Stimulated activated CD8-positive, alpha-beta memory T cell treated with anti-CD3 and anti-CD28 coated beads, Interleukin-7, amount 100 ng/mL, for 48 hours (primary cell): ENCODE data around the gene NTN1.
"Not testable (repeated sequence)": the region's sequence is repeated elsewhere in the genome, so short reads cannot be mapped to it uniquely, and the experiment has no call there.

ENCODE experiments used
- DNase-seq, 2 donors: peaks; one replicate each; pipeline ENCODE4 v3.0.0-alpha.2; 2020; ENCODE audit warnings: low read depth in 1 of 2; ENCODE audit errors: extremely low read depth in 1 of 2

The NTN1 gene

DNA sequence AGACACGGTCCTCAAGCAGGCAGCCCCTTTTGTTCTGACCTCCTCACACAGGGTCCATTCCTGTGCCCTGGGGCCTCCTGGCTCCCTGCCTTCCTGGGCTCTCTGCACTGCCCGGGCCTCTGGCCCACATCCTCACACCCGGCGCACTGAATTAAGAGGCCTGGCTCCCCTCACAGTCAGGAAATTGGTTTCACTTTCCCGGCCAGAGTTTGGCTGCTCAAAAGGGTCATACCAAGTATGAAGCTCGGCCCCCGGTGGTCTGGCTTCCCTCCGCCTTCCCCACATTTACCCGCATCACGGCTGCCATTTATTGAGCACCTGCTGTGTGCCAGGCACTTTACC, 220.0 kb downstream of the NTN1 start:
- DNase-seq: no peak

DNA sequence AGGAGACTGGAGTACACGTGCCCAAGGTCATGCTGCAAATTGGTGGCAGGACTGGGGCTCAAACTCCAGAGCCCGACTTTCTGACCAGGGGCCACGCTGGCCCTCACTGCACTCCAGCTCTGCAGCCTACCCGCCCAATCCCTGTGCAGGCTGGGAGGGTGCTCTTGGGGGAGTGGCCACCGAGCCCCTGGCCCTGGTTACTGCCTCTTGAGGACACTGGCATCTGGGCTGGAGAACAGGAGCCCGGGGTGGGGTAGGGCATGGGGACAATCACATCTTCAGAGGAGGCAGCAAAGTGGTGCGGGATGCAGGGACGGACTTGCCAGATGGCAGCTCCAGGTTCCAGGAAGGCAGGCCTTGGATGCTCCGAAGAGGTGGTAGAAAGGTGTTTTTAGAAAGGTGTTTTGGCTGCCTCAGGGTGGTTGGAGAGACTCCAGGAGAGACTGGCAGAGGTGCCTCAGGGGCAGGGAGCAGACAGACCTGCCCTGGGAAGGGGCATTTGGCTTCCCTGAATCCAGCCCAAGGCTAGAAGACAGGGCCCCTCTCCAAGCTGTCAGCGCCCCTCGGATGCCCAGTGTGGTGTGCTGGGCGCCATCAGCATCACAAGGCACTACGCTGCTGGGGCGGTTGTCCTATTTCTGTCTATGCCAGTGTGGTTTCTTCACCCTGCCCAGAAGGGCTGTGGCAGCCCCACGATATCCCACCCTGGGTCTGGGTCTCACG, 220.6 kb downstream of the NTN1 start:
- DNase-seq: no peak

DNA sequence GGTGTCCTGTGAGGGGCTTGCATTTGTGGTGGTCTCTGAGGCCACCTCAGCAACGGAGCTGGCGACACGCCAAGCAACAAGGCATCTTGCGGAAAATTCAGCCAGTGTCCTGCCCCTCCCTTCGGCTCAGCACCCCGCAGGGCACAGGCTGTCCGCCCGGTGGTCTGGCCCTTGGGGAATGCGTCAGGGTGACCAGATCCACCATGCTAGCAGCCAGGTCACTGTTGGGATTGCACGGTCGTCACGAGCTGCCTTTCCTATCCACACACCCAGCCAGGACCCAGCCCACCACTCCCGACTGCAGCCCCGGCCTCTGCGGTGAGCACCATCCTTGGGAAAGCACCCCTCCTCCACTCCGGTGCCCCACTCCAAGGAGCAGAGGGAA, 221.2 kb downstream of the NTN1 start:
- DNase-seq: no peak

DNA sequence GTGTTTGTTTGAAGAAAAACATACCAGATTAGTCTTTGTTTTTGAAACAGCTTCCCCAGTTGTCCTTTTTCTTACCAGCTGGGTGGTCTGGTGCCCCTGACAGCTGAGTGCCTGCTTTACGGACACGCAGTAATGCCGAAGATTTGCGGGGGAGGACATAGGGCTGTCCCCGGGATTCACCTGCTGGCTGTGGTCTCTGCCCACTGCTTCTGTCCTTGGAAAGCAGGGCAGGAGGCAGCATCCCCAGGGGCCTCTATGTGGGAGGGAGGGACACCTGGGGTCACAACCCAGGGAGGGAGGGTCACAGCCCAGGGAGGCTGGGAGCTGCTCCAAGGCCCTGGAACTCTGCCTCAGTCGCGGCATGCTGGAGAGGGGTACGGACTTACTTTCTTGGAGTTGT, 221.7 kb downstream of the NTN1 start:
- DNase-seq: no peak

DNA sequence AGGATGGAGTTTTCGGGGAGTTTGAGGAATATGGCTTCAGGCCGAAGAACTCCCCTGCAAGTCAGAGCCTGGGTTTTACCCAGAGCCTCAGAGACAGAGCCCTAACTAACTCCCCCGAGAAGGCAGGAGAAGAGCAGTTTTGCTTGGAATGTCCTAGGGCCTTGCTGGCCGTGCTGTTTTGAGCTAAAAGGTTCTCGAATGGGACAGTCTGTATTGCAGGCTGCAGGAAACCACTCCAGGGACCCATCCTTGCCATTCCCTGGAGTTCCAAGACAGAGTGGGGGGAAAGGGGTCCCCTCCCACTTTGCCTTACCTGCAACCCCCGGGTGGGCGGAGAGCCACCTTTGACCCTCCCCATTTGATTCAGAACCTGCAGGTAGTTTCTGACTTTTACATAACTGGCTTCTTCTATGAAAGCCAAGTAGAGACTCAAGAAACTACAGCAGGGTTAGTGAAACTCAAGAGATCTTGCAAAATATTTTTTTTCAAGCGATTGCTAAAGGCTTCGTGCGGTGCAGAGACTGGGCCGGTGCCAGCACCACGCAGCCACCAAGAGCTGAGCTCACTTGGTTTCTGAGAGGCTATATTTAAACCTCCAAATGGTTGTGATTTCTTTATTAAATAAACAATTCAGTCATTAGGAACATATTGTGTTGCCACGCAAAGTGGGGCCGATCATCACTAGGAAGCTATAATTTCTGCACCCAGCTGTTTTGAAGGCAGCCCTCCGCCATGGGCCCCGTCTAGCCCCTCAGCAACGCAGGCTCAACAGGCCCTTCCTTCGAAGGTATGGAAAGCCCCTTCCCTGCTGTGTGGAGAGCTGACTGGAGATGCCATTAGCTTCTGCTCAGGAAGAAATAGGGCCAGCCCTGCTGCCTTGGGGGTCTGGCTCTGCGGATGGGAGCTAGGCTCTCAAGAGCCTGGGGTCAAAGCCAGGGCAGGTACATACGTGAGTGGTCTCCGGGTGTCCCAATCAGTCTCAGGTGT, 223.0 kb downstream of the NTN1 start:
- no peak for DNase-seq

DNA sequence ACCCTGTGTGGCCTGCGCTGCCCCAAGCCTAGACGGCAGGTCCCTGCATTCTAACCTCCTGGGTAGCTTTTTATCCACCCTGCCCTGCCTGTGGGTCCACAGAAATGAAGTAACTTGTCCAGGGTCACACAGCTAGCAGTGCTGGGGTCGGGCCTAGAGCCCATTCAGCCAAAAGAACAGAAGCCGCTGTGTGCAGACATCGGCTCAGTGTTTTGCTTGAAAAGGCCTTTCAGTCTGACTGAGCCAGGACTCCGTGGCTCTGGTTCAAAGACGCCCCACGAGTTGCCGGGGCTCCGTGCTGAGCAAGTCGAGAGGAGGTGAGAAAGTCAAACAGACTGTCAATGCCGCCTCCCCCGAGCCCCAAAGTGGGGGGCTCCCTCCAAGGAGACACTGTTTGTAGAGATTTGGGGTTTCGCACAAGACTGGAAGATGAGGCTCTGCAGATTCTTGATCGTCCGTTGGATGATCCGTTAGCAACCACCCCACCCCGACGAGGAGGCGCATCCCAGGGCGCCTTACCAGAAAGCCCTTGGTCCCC, 226.2 kb downstream of the NTN1 start:
- no peak for DNase-seq

DNA sequence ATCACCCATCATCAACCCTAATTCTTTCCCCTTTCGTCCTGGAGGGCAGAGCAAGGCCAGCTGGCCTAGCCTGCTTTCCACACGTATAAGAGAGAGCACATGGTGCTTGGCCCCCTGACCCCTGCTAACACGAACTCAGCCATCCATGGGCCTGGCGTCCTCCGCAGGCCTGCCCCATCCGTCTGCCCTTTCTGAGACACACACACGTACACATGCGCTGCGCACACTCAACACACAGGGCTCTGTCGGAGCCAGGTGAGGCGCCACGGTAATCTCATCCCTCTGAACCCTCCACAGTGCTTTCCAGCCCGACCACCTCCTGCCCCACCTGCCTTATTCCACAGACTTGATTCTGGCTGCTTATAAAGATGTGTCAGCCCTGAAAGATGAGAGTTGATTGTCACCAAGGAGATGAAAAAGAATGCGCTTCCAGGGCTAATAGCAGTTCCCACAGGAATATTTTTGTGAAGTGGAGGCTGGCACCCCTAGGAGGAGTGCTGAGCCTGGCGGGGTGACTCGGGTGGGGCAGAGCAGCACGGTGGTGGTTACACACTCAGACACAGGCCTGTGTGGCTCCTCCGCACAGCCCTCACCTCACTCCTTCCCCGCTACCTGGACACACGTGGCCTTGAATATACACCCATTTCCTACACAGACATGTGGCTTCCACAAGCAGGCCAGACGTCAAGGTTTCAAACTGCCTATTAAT, 228.1 kb downstream of the NTN1 start:
- DNase-seq: no peak

DNA sequence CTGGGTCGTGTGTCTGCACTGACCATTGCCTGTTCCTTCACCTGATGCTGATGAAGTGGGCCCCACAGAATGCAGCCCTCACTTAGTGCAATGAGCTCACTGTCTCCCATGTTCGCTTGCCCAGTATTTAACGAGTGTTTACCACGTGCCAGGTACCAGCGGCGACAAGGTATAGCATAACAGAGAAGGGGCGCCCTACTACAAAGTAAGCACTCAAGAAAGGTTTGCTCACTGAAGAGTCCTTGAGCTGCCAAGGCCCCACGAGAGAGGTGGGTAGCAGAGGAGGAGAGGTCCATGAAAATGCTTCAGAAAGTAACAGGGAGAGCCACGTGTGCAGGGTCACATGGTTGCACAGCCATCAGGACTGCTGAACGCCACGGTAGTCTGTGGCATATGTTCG, 230.0 kb downstream of the NTN1 start:
- no peak for DNase-seq

DNA sequence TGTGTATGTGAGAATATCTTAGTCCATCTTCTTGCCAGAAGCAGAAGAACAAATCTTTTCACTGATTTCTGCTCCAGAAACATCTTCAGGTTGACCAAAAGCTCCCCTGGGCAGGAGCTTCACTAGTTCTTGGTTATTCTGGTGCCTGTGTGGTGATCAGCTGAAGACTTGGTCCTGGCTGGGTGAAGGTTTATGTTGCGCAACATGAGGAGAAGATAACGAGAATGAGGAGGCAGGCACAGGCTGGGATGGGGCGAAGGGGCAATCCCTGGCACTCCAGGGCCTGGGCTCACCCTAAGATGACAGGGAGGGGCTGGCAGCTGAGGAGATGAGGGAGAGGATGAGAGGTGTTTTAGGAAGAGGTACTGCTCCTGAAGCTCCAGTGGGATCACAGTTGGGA, 232.0 kb downstream of the NTN1 start:
- DNase-seq: no peak

DNA sequence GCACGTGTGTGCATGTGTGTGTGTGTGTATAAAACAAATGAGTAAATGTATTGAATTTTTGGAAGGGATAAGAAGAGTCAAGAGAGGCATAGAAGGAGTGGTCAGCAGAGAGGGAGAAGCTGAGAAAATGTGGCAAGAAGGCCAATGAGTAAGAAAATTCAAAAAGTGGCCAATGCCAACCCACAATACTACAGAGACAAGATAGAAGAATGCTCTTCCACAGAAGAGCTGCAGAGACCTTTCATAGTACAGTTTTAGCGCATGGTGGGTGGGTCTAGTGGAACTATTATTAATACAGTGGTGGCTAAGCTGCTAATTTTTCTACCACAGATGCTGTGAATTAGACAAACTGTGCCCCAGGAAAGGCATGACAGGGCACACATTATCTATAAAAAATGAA, 233.5 kb downstream of the NTN1 start:
- DNase-seq: no peak

DNA sequence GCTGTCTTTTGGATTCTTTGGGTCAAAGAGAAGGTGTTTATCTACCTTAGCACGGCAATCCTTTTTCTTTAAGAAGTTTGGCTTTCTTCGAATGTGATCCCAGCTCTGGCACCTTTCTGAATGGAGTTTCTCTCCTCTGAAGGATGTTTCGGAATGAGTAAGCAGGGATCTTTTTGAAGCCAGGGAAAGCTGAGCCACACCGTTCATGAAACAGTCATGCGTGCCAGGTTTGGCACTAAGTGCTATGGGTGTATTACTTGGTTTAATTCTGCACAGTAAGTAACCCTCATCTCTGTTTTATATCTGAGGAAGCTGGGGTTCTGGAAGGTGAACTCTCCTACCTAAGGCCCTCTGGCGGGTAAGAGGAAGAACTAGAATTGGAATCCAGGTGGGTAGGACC, 234.5 kb downstream of the NTN1 start:
- DNase-seq: no peak

DNA sequence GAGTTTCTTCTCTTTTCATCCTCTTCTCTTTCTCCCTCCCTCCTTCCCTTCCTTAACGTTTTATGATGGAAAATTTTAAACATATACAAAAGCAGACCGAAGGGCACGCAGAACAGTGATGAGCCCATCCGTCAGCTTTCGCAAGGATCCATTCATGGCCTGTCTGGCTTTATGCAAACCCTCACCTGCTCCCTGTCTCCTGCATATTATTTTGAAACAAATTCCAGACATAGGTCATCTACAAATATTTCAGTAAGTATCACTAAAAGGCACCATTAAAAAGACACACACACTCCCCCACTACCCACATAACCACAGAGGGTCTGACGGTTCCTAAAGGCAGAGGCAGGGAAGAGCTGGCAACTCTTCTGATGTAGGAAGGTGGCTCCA, 235.0 kb downstream of the NTN1 start:
- no peak for DNase-seq

DNA sequence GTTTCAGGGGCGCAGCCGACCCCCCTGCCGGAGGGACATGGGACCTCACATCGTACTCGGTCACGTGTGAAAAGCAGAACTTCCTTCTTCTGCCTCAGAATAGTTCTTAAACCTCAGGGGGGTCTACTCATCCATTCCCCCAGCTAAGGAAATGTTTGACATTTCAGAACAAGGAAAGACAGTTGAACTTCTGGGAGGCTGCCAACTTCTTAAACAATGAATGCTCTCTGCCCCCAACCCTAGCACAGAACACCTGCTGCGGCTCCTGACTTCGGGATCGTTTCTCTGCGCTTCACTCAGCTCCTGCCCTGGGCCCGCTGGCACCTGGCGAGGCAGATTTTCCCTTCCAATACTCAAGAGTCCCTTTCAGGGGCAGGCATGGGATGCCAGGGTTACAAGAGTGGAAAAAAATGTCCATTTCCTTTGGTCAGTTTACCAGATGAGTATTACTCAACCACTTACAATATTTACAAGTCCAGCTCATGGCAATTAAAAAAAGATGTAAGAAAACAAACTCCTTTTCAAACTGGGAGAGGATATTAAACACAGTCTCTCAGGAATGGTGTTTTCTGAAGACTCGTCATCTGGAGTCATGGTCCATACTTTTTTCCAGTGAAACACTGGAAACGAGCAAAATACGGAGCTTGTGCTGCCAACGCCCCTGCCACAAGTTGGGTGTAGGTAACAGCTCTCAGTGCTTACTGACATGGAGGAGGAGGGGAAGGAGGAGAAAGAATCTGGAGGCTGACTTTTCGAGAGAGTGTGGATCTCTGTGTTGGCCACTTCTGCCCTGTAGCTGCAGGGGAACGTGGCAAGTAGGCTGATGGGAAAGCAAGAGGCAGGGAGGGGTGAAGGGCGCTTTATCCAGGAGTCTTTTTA, 235.7 kb downstream of the NTN1 start:
- no peak for DNase-seq

DNA sequence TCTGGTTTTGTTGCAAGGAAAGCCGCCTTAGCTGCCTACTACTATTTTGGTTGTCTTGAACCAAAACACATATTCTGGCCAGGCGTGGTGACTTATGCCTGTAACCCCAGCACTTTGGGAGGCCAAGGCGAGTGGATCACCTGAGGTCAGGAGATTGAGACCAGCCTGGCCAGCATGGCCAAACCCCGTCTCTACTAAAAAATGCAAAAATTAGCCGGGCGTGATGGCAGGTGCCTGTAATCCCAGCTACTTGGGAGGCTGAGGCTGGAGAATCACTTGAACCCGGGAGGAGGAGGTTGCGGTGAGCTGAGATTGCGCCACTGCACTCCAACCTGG, 236.3 kb downstream of the NTN1 start:
- DNase-seq: not testable (repeated sequence)

DNA sequence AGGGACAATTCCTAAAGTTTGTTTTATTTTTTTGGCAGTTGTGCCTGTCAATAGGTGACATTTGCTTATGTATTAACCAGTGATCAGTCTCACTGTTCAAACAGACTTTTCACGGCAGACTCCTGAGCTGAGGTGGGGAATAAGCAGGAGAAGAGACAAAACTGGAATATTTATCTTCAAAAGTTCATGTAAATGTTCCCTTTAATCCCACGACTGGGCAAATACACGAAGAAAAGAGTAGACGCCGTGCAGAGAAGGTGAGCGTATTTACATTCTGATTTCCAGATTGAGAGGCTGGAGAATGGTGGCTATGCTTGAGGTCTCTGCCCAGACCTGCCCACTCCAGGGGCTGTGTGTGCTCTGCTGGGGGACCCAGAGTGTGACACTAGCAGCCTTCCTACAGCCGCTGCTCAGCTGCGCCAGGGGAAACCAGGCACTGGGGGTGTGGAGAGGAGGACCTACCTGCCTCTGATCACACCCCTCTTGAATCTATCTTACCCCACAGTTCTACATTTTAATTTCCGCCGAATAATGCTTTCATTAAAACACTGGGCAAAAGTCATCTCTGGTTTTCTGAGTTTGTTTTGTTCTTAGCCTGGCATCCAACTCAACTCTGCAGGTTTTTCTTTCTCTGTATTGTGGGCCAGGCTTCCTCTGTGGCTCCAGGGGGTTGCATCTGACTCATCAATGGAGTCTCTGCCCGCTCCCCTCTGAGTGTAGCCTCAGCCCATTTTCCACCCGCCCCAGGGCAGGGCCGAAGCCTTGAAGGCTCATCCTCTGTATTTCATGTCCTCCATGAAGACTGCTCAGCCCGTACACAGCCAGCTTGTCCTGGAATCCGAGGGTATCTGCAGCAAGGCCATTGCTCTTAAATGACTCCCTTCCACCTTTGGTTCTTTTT, 237.1 kb downstream of the NTN1 start:
- DNase-seq: no peak

DNA sequence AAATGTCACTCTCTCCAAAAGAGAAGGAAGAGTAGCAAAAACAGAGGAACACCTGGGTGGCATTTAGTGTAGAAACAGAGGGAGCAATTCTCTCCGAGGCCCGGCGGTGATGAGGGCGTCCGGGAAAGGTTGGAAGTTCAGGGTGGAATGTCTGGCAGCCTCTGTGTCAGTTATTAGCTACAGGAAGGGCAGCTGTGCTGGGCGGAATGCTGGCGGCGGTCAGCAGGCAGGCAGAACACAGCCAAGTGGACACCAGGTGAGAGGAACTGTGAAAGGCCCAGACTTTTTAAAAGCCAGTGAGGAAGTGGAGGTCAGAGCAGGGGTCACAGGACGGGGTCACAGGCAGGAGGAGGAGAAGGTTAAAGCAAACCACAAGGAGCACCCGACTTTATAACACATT, 238.1 kb downstream of the NTN1 start:
- DNase-seq: no peak

DNA sequence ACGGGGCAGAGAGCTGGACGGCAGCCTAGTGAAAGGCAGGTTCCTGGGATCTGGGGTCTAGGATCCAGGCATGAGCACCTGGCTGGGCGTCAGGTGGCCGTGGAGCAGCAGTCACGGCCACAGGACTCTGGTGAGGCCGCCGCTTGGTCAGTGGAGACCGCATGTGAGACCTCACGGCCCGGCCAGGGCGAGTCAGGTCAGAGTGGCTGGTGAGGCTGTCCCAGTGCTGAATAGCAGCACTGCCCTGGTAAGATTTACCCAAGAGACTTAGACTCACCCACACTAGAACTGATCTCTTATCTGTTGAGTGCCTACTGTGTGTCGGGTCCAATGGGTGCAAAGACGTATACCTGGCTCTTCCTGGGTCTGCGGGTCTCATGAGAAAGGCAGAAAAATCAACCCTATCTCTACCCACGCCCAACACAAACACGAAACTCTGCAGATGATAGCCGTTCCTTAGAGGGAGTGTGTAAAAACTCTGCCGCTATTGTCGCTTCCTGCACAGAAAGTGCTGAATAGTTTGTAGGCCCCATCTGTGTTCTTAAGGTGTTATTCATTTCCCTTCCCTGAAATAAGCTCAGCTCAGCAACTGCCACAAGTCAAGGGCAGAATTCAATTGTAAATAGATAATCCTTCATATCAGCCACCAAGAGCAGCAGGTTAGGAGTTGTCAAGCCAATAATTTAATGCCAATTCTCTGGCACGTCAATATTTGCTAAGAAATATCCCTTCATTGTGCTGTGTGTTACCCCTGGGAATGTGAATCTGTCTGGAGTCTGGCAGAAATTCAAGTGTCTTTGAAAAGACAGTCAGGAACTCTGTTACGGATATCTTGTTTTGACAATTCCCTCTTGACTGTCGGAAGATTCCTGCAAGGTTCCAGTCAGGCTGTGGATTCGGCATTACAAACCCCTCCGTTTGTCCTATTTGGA, 240.0 kb downstream of the NTN1 start:
- DNase-seq: no peak

DNA sequence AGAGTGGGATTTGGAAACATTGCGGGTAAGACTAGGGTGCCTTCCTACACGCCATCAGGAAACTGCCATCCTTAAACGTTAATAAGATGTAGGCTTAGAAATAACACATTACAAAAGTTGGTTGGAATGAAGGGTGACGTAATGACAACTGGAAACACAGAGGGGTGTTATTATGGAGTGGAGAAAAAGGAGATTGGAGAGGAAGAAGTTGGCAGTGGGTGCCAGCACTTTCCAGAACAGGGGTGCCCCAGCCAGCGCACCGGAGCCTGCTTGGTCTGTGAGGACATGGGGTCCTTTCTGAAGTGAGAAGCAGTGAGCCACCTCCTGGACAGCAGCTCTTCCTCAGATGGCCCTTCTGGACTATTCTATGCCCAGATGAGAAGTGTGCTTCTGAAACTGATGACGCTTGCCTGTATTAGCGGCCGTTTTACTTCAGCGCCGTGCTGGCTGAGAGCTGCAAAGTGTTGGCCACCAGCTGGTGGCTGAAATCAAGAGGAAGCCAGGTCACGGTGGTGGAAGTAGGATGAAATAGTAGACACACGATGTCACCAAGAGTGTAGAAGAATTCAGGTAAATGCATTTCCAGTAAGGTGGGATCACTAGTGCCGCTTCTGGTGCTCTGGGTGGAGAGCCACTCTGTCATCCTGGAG, 244.8 kb downstream of the NTN1 start:
- no peak for DNase-seq
